ENCODE measurements around the gene CALR3. TPM values are rescaled to one million over a fixed set of nuclear protein-coding genes. Genes with fewer than 3 reads are reported as not detected.

Gene CALR3
- total and polyA plus RNA-seq, 10 of the 15 experiments (the other 5 are each of a cell fraction or from before 2014, with no cell fraction given), result 0.05 to 0.45 (median 0.12) TPM; not detected in 2

DNA sequence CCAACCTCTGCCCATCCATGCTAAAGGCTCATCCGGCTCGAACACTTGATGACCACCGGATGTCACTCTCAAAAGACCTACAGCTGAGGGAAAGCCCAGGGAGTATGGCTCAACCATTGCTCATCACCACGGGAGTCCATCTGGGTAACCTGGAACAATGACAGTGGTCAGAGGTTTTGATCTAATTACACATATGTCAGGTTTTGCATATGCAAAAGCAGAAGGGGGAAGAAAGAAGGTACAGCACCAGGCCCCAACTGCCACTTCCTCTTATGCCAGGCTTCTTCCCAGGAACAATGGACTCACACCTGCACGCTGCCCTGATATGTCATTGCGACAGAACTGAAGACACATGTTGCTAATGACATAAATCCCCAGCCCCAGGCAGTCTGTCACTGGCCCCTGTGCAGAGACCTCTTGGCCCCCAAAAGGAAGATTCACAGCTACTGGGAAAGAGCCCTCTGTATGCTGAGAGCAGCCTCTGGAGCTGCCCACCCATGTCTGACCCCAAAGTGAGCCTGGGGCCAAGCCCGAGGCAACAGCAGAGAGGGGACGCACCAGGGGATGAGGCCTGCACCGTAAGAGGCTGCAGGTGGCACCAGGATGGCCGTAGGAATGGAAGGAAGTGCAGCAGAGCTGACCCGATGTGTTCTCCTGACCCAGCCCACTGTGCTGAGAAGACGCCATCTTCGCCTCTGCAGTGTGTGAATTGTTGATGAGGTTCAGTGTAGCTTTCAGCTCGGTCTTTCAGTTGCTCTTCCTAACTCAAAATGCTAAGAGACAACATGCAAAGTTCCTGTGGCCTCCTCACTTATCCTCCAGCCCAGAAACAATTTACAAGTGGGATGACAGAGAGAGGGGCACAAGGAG lies 50.5 kb downstream of the CALR3 start (continued):
- TF ChIP-seq, protein P1, sequence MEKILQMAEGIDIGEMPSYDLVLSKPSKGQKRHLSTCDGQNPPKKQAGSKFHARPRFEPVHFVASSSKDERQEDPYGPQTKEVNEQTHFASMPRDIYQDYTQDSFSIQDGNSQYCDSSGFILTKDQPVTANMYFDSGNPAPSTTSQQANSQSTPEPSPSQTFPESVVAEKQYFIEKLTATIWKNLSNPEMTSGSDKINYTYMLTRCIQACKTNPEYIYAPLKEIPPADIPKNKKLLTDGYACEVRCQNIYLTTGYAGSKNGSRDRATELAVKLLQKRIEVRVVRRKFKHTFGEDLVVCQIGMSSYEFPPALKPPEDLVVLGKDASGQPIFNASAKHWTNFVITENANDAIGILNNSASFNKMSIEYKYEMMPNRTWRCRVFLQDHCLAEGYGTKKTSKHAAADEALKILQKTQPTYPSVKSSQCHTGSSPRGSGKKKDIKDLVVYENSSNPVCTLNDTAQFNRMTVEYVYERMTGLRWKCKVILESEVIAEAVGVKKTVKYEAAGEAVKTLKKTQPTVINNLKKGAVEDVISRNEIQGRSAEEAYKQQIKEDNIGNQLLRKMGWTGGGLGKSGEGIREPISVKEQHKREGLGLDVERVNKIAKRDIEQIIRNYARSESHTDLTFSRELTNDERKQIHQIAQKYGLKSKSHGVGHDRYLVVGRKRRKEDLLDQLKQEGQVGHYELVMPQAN (conservative IDR thresholded peaks at IDR 0.05), result no peak; the same call in 1 of the 2 replicates
- TF ChIP-seq MYB (IDR thresholded peaks at IDR 0.05; ENCODE audit: borderline replicate concordance, low read depth, low read length) (peak; percentile 96), RAD21 (IDR thresholded peaks at IDR 0.05; ENCODE audit: insufficient read depth, low read depth, low read length) (no peak), EGR1 (IDR thresholded peaks at IDR 0.05; ENCODE audit: borderline replicate concordance in 1 of 2, low read depth in 2 of 2, low read length in 2 of 2) (no peak), SIN3A (IDR thresholded peaks at IDR 0.05; ENCODE audit: low read depth, low read length) (0 out of 2 replicates have a peak, but pooled peaks have one; percentile 71), STAT1 (conservative IDR thresholded peaks at IDR 0.05) (no peak), GABPA (IDR thresholded peaks at IDR 0.05; ENCODE audit: low read depth) (peak; percentile 71)

DNA sequence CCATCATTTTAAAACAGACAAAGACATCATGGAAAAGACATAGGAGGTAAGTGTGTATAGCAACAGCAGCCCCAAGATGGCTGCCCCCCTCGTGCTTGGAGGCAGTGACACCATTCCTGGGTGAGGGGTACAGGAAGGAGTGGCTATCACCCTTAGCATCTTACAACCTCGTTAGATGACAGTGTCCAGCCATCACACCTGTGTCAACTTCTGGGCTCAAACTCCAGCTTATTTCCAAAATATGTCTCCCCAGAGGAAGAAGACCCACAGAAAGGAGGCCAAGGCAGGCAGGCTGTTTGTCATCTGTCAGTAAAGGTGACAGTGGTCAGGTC lies 51.7 kb downstream of the CALR3 start:
- H3K27me3 ChIP-seq (replicated peaks in 1 of 2; ENCODE audit: control insufficient read depth in 2 of 2, insufficient read depth in 2 of 2, low read length in 1 of 2), result no peaks in the 10 kb centered on the region
- no peaks in the 10 kb centered on the region for H4K20me1 ChIP-seq (ENCODE audit: control insufficient read depth, insufficient read depth)
- peaks cover 7 to 10% of the 10 kb centered on the region in 2 experiments for H3K36me3 ChIP-seq (ENCODE audit: control insufficient read depth in 2 of 2, insufficient read depth in 2 of 2, low read length in 1 of 2)
- intact Hi-C loops (cut with micrococcal nuclease; ENCODE audit: unreplicated experiment) (loop anchor here (2.0 to 10.0 kb wide), 4 partner anchors 53 to 329 kb away; partner anchors contain the start of genes C19orf44, CALR3, CHERP and RAB8A), in situ Hi-C loops (cut with MboI) (no loop called here)
- H2AFZ ChIP-seq (ENCODE audit: control insufficient read depth, low read depth, low read length), result peak overlapping the region; percentile 2; the same call in 1 of the 2 replicates
- SMC1A ChIA-PET (ENCODE audit: uncharacterized antibody, unreplicated experiment), result interaction anchor here (0.6 to 2.1 kb wide), 6 partner anchors 9 to 386 kb away, joined by 3 to 9 read pairs (median 4); no protein-coding TSS in a partner anchor
- CTCF ChIA-PET, result interaction anchor here (0.9 to 1.1 kb wide), 2 partner anchors 27 to 180 kb away, joined by 3 to 6 read pairs; no protein-coding TSS in a partner anchor
- POLR2A ChIA-PET, result interaction anchor here (0.5 to 2.4 kb wide), 5 partner anchors 27 to 282 kb away, joined by 3 to 11 read pairs (median 4); no protein-coding TSS in a partner anchor
- DNase-seq (ENCODE audit: low read depth, low spot score) (no peak), FAIRE-seq (no peak), ATAC-seq (0 out of 3 replicates have a peak, but pooled peaks have one; percentile 8)
- peak overlapping the region; percentile 99 for H3K27ac ChIP-seq (ENCODE audit: control insufficient read depth, insufficient read depth)
- BruUV-seq (replicated peaks), result no TSS peak
- 5% methylated on average over 2 of the region's 2 CpGs for WGBS (ENCODE audit: insufficient coverage, insufficient replicate concordance, low lambda C conversion rate, missing lambda C conversion rate)
- H3K4me3 ChIP-seq, result no peak overlapping the region
- RAD21 ChIA-PET (ENCODE audit: unreplicated experiment), result interaction anchor here (1.1 kb wide), 1 partner anchor 140 kb away, joined by 3 read pairs; no protein-coding TSS in a partner anchor
- peak overlapping the region; percentile 58 for H3K9ac ChIP-seq (ENCODE audit: control insufficient read depth, insufficient read depth, low read length)
- peaks cover 66% of the 10 kb centered on the region for H3K4me1 ChIP-seq (ENCODE audit: control insufficient read depth, insufficient read depth, low read length)
- peak overlapping the region; percentile 79 for H3K4me2 ChIP-seq (ENCODE audit: control insufficient read depth, insufficient read depth)
- peaks cover 54% of the 10 kb centered on the region for H3K79me2 ChIP-seq (ENCODE audit: control insufficient read depth, insufficient read depth, low read length)
- no peaks in the 10 kb centered on the region for H3K9me3 ChIP-seq (replicated peaks; ENCODE audit: control insufficient read depth, insufficient read depth, low read length)
- TF ChIP-seq TCF3 (IDR thresholded peaks at IDR 0.05; ENCODE audit: borderline replicate concordance, insufficient read depth, low read depth, low read length), result no peak
- TF ChIP-seq, protein P2, sequence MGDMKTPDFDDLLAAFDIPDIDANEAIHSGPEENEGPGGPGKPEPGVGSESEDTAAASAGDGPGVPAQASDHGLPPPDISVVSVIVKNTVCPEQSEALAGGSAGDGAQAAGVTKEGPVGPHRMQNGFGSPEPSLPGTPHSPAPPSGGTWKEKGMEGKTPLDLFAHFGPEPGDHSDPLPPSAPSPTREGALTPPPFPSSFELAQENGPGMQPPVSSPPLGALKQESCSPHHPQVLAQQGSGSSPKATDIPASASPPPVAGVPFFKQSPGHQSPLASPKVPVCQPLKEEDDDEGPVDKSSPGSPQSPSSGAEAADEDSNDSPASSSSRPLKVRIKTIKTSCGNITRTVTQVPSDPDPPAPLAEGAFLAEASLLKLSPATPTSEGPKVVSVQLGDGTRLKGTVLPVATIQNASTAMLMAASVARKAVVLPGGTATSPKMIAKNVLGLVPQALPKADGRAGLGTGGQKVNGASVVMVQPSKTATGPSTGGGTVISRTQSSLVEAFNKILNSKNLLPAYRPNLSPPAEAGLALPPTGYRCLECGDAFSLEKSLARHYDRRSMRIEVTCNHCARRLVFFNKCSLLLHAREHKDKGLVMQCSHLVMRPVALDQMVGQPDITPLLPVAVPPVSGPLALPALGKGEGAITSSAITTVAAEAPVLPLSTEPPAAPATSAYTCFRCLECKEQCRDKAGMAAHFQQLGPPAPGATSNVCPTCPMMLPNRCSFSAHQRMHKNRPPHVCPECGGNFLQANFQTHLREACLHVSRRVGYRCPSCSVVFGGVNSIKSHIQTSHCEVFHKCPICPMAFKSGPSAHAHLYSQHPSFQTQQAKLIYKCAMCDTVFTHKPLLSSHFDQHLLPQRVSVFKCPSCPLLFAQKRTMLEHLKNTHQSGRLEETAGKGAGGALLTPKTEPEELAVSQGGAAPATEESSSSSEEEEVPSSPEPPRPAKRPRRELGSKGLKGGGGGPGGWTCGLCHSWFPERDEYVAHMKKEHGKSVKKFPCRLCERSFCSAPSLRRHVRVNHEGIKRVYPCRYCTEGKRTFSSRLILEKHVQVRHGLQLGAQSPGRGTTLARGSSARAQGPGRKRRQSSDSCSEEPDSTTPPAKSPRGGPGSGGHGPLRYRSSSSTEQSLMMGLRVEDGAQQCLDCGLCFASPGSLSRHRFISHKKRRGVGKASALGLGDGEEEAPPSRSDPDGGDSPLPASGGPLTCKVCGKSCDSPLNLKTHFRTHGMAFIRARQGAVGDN (IDR thresholded peaks at IDR 0.05), result peak; percentile 49; the same call in 1 of the 2 replicates

Measured in GM12878 (cell line).